Glomerular visceral epithelial cell (primary cell): ENCODE measurements around the gene KLHL2.

ENCODE experiments used
- DNase-seq: peaks from one replicate; pipeline ENCODE4 v3.0.0-alpha.2; 2016; ENCODE audit errors: extremely low spot score

The KLHL2 gene

DNA sequence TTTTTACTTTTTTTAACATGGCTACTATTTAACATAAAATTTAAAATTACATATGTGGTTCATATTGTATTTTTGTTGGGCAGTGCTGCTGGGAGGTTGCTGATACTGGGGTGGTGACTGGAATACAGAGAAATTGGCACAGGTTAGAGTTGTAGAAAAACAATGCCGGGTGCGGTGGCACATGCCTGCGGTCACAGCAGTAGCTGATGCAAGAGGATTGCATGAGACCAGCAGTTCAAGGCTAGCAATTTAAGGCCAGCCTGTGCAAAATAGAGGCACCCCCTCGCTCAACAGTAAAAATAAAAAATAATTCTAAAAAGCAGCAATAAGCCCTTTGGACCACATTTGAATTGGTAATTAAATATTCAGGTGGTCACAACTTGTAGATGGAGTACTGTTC lies 159.7 kb downstream of the KLHL2 start:
- no peak for DNase-seq

DNA sequence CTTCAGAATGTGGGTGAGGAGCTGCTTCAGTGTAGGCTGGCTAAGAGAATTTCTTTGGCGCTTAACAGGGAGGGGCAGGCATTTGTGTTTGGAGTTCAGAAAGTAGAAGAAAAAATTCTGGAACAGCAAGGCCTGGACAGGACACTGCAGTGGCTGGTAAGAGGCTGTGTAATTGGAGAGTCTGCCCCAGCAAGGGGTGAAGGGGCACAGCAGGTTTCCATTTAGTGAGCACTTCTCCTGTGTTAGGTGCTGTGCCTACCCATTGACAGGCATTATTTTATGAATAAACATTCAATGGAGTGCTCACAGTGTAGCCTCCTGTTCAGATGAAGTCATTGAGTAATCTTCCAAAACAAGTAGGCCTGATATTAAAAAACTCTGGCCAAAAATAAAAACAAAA lies 160.8 kb downstream of the KLHL2 start:
- no peak for DNase-seq

DNA sequence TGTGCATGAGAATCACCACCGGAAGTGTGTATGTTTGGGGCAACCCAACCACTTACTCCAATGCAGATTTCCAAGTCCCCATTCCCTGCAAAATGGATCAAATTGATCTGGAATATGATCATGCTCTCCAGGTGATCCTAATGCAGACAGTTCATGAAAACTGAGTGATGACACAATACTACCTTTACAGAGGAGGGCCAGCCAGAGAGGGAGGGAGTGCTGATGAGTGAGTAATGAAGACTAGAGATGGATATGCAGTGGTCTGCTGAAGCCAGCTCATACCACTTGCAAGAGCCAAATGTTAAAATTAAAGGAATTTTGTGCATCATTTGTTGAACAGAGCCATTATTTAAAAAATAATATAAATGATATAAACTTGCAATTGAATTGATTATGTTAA lies 161.2 kb downstream of the KLHL2 start:
- no peak for DNase-seq

DNA sequence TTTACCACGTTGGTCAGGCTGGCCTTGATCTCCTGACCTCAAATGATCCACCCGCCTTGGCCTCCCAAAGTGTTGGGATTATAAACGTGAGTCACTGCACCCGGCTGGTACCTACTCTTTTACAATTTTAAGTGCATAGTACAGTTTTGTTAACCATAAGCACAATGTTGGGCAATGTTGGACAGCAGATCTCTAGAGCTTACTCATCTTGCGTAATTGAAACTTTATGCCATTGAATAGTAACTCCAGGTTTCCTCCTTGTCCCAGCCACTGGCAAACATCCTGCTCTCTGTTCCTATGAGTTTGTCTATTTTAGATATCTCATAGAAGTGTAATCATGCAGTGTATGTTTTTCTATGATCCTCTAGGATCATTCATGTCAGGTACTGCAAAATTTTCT lies 162.2 kb downstream of the KLHL2 start:
- no peak for DNase-seq

DNA sequence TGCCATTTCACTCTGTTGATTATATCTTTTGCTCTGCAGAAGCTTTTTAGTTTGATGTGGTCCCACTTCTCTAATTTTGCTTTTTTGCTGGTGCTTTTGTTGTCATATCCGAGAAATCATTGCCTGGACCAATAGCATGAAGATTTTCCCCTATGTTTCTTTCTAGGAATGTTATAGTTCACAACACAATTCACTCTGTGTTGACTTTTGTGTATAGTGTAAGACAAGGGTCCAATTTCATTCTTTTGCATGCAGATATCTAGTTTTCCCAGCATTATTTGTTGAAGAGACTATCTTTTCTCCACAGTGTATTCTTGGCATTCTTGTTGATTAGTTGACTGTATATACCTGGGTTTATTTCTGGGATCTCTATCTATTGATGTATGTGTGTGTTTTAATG lies 163.2 kb downstream of the KLHL2 start:
- no peak for DNase-seq
